HepG2 (cell line): Measurements from ENCODE around the gene HEMK1. TPM values are rescaled to one million over a fixed set of nuclear protein-coding genes. Genes with fewer than 3 reads are reported as not detected.

Experiments used
- AGO2 ChIP-seq: fragments of 200-400 bp; formaldehyde crosslinking; optimal IDR thresholded peaks from 2 replicates; pipeline ENCODE3; 2017; ENCODE audit warnings: mild to moderate bottlenecking, low read depth, low read length, moderate library complexity
- CENPT ChIP-seq: sonication (generic); formaldehyde crosslinking; IDR thresholded peaks from 2 replicates; pipeline ENCODE4 v1.8.0; 2022; ENCODE audit warnings: low read depth, mild to moderate bottlenecking, moderate library complexity, missing genetic modification reagents
- FUBP1 ChIP-seq: sonication (generic); formaldehyde crosslinking; IDR thresholded peaks from 2 replicates; pipeline ENCODE4 v1.5.1; 2020; ENCODE audit warnings: missing genetic modification reagents, mild to moderate bottlenecking, borderline replicate concordance
- GTF3A ChIP-seq: sonication (generic); formaldehyde crosslinking; conservative IDR thresholded peaks from 2 replicates; pipeline ENCODE4 v1.4.0; 2020; ENCODE audit warnings: mild to moderate bottlenecking, missing genetic modification reagents
- HINFP ChIP-seq: sonication (generic); formaldehyde crosslinking; IDR thresholded peaks from 2 replicates; pipeline ENCODE4 v1.4.0; 2020; ENCODE audit warnings: low read depth, mild to moderate bottlenecking, missing genetic modification reagents
- KDM5A ChIP-seq: fragments of 200-600 bp; sonication (generic); IDR thresholded peaks from 2 replicates; pipeline ENCODE4 v1.7.0; 2018; ENCODE audit warnings: antibody characterized with exemption, mild to moderate bottlenecking, low read length, borderline replicate concordance
- KLF9 ChIP-seq: IDR thresholded peaks from 2 replicates; pipeline ENCODE4 v1.6.1; 2016; ENCODE audit warnings: low read depth
- MED8 ChIP-seq: sonication (generic); formaldehyde crosslinking; IDR thresholded peaks from 2 replicates; pipeline ENCODE4 v1.8.1; 2023; ENCODE audit warnings: mild to moderate bottlenecking, missing genetic modification reagents; ENCODE audit not compliant: insufficient replicate concordance
- NFYB ChIP-seq: sonication (generic); formaldehyde crosslinking; IDR thresholded peaks from 2 replicates; pipeline ENCODE4 v1.4.0; 2020; ENCODE audit warnings: missing genetic modification reagents
- TBP ChIP-seq: sonication (generic); formaldehyde crosslinking; IDR thresholded peaks from 2 replicates; pipeline ENCODE4 v1.5.0; 2020; ENCODE audit warnings: missing genetic modification reagents
- XBP1 ChIP-seq: sonication (generic); formaldehyde crosslinking; IDR thresholded peaks from 2 replicates; pipeline ENCODE4 v1.5.0; 2020; ENCODE audit warnings: missing genetic modification reagents
- ZBTB37 ChIP-seq: sonication (generic); formaldehyde crosslinking; IDR thresholded peaks from 2 replicates; pipeline ENCODE4 v1.4.0; 2020; ENCODE audit warnings: mild to moderate bottlenecking, missing genetic modification reagents
- ZNF24 ChIP-seq: fragments of 450-650 bp; IDR thresholded peaks from 2 replicates; pipeline ENCODE4 v1.6.1; 2017; ENCODE audit warnings: antibody characterized with exemption, mild to moderate bottlenecking
- ZNF260 ChIP-seq: sonication (generic); formaldehyde crosslinking; IDR thresholded peaks from 2 replicates; pipeline ENCODE4 v1.4.0; 2020; ENCODE audit warnings: missing genetic modification reagents, low read depth, mild to moderate bottlenecking, borderline replicate concordance
- ZNF318 ChIP-seq: sonication (generic); formaldehyde crosslinking; IDR thresholded peaks from 2 replicates; pipeline ENCODE4 v1.4.0; 2020; ENCODE audit warnings: mild to moderate bottlenecking, missing genetic modification reagents
- ZNF7 ChIP-seq: IDR thresholded peaks from 2 replicates; pipeline ENCODE4 v1.6.1; 2016; ENCODE audit warnings: missing biosample characterization, missing genetic modification reagents
- polyA plus RNA-seq, 8 experiments: library from polyadenylated mRNA; depleted of rRNA in 3 of 8; stranded (reverse) in 7 of 8; unstranded in 1 of 8; fragments of >200 nt; fragmentation: Illumina TruSeq in 4 of 8; extraction: Trizol in 4 of 8; gene quantifications; 2 replicates each; pipeline versions ENCODE4 v1.2.1 to v1.2.3, GENCODE V29; 2011 to 2016; ENCODE audit warnings: low read depth in 4 of 8, missing spikeins in 1 of 8, mixed read lengths in 1 of 8; ENCODE audit not compliant: insufficient read depth in 1 of 8
- total RNA-seq, 5 experiments: library from RNA; depleted of rRNA; stranded (reverse); fragments of >200 nt; fragmentation: Illumina TruSeq; extraction: Trizol; gene quantifications; 2 replicates each; pipeline ENCODE4 v1.2.3, GENCODE V29; 2016; ENCODE audit warnings: low read depth in 1 of 5

HEMK1 gene
- total and polyA plus RNA-seq, 2 of the 13 experiments (the other 11 are each of a cell fraction or from before 2014, with no cell fraction given), result 9.8 to 12.6 TPM

- TF ChIP-seq ZNF318 (CRISPR knock-in tag) (0 out of 2 replicates have a peak, but pooled peaks have one; percentile 42), HINFP (CRISPR knock-in tag) (no peak), ZBTB37 (CRISPR knock-in tag) (no peak), MED8 (CRISPR knock-in tag) (peak; percentile 83), KDM5A (peak; percentile 94), TBP (CRISPR knock-in tag) (no peak), FUBP1 (CRISPR knock-in tag) (no peak), AGO2 (no peak), ZNF260 (CRISPR knock-in tag) (no peak), KLF9 (CRISPR knock-in tag) (no peak), GTF3A (0 out of 2 replicates have a peak, but pooled peaks have one; percentile 61), CENPT (CRISPR knock-in tag) (no peak), NFYB (CRISPR knock-in tag) (peak; percentile 14; the same call in 1 of the 2 replicates), ZNF7 (CRISPR knock-in tag) (no peak), XBP1 (CRISPR knock-in tag) (no peak), ZNF24 (no peak)
These were observed at the start of gene HEMK1 (continued) for GRCh38 chr3:50568947-50569749.
